ENCODE results near the gene FTO. TPM values are rescaled to one million over a fixed set of nuclear protein-coding genes. Genes with fewer than 3 reads are reported as not detected.

FTO gene
- total and polyA plus RNA-seq, 2 experiments from 2014 or later: 46.8 to 77.7 TPM

- TF ChIP-seq EZH2phosphoT487 (IDR thresholded peaks at IDR 0.05; ENCODE audit: low read depth, severe bottlenecking, unreplicated experiment) (no peak), EZH2 (IDR thresholded peaks at IDR 0.05; ENCODE audit: borderline replicate concordance) (no peak), CTCF (IDR thresholded peaks at IDR 0.05; ENCODE audit: poor library complexity) (no peak)
- WGBS (ENCODE audit: low lambda C conversion rate, missing lambda C conversion rate): 32% methylated on average over 2 of the region's 2 CpGs
- DNase-seq (ENCODE audit: low spot score): no peak
- Histone ChIP-seq H4K20me1 (ENCODE audit: insufficient read depth, poor library complexity, severe bottlenecking) (no peaks in the 10 kb centered on the region), H3K9me3 (ENCODE audit: low read depth) (no peaks in the 10 kb centered on the region), H2AFZ (no peak overlapping the region), H3K9me2 (replicated peaks; ENCODE audit: insufficient read depth) (no peaks in the 10 kb centered on the region), H3K4me3 (no peak overlapping the region), H3K4me1 (ENCODE audit: insufficient read depth) (peaks cover 22% of the 10 kb centered on the region), H3K27me3 (no peaks in the 10 kb centered on the region), H3K27ac (no peak overlapping the region), H3K36me3 (replicated peaks; ENCODE audit: insufficient read depth, low read depth) (no peaks in the 10 kb centered on the region), H3K4me2 (no peak overlapping the region), H3K79me2 (no peaks in the 10 kb centered on the region)
These were observed 191.5 kb downstream of the FTO start for GRCh38 chr16:53895433-53895832.

GRCh38 chr16:53895851-53896250, 191.9 kb downstream of the FTO start:
- no peak for DNase-seq (ENCODE audit: low spot score)
- no peak overlapping the region for H3K27ac ChIP-seq
- H3K4me3 ChIP-seq: no peak overlapping the region
- no peaks in the 10 kb centered on the region for H3K79me2 ChIP-seq
- no peaks in the 10 kb centered on the region for H3K9me2 ChIP-seq (replicated peaks; ENCODE audit: insufficient read depth)
- no peaks in the 10 kb centered on the region for H3K9me3 ChIP-seq (ENCODE audit: low read depth)
- no peaks in the 10 kb centered on the region for H3K27me3 ChIP-seq
- WGBS (ENCODE audit: low lambda C conversion rate, missing lambda C conversion rate): 99% methylated on average over 2 of the region's 2 CpGs
- no peak overlapping the region for H3K4me2 ChIP-seq
- peaks cover 22% of the 10 kb centered on the region for H3K4me1 ChIP-seq (ENCODE audit: insufficient read depth)
- no peak for TF ChIP-seq CTCF (IDR thresholded peaks at IDR 0.05; ENCODE audit: poor library complexity)
- TF ChIP-seq EZH2 (IDR thresholded peaks at IDR 0.05; ENCODE audit: borderline replicate concordance): no peak
- no peak for TF ChIP-seq EZH2phosphoT487 (IDR thresholded peaks at IDR 0.05; ENCODE audit: low read depth, severe bottlenecking, unreplicated experiment)
- no peaks in the 10 kb centered on the region for H3K36me3 ChIP-seq (replicated peaks; ENCODE audit: insufficient read depth, low read depth)
- no peaks in the 10 kb centered on the region for H4K20me1 ChIP-seq (ENCODE audit: insufficient read depth, poor library complexity, severe bottlenecking)
- H2AFZ ChIP-seq: no peak overlapping the region

DNA sequence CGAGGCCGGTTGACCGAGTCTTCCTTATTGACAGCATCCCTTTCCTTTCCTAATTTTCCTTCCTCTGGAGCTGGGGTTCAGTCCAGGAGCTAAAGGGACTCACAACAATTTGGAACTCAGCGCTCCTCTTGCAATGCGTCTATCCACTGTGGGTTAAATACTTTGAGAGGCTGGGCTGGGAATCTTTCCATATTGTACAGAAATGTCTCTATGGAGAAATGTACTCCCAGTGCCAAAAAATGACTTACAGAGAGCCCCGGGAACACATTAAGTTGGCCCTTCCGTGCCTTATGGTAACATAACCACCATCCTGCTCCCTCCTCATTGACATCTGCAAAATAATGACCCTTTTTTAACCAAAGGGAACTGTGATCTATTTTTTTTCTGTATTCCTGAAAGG, 192.8 kb downstream of the FTO start:
- H3K4me3 ChIP-seq: no peak overlapping the region
- H3K9me3 ChIP-seq (ENCODE audit: low read depth): no peaks in the 10 kb centered on the region
- no peak overlapping the region for H3K4me2 ChIP-seq
- no peaks in the 10 kb centered on the region for H3K9me2 ChIP-seq (replicated peaks; ENCODE audit: insufficient read depth)
- DNase-seq (ENCODE audit: low spot score): no peak
- H4K20me1 ChIP-seq (ENCODE audit: insufficient read depth, poor library complexity, severe bottlenecking): no peaks in the 10 kb centered on the region
- H2AFZ ChIP-seq: no peak overlapping the region
- TF ChIP-seq EZH2 (IDR thresholded peaks at IDR 0.05; ENCODE audit: borderline replicate concordance): no peak
- H3K27ac ChIP-seq: no peak overlapping the region
- H3K4me1 ChIP-seq (ENCODE audit: insufficient read depth): peaks cover 22% of the 10 kb centered on the region
- no peaks in the 10 kb centered on the region for H3K79me2 ChIP-seq
- H3K36me3 ChIP-seq (replicated peaks; ENCODE audit: insufficient read depth, low read depth): no peaks in the 10 kb centered on the region
- 89% methylated on average over 7 of the region's 7 CpGs for WGBS (ENCODE audit: low lambda C conversion rate, missing lambda C conversion rate)
- H3K27me3 ChIP-seq: no peaks in the 10 kb centered on the region

DNA sequence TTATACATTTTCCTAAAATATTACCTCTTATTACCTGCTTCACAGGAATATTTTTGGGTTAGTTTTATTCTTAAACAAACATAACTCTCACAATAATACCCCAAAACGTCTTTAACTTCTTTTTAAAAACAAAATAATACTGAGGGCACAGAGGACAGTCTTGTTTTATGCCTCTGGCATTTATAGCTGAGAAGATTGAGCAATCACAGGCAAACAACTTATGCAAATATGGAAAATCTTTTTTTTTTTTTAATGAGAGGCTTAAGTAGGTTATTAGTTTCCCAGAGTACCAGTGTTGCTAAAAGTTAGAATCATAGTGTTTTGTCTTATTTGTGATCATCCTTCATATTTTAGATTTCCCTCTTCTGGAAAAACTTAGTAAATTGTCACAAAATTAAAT, 195.0 kb downstream of the FTO start:
- 45% methylated on average over 1 of the region's 1 CpG for WGBS (ENCODE audit: low lambda C conversion rate, missing lambda C conversion rate)
- H3K9me3 ChIP-seq (ENCODE audit: low read depth): no peaks in the 10 kb centered on the region
- H3K4me1 ChIP-seq (ENCODE audit: insufficient read depth): peaks cover 8% of the 10 kb centered on the region

More for the DNA sequence above, 195.0 kb downstream of the FTO start:
- Histone ChIP-seq H3K36me3 (replicated peaks; ENCODE audit: insufficient read depth, low read depth) (no peaks in the 10 kb centered on the region), H3K4me3 (no peak overlapping the region), H3K27ac (peak overlapping the region; percentile 25), H3K27me3 (no peaks in the 10 kb centered on the region), H2AFZ (no peak overlapping the region), H4K20me1 (ENCODE audit: insufficient read depth, poor library complexity, severe bottlenecking) (no peaks in the 10 kb centered on the region), H3K9me2 (replicated peaks; ENCODE audit: insufficient read depth) (no peaks in the 10 kb centered on the region), H3K79me2 (no peaks in the 10 kb centered on the region), H3K4me2 (no peak overlapping the region)
- no peak for DNase-seq (ENCODE audit: low spot score)
- TF ChIP-seq CTCF (IDR thresholded peaks at IDR 0.05; ENCODE audit: poor library complexity): no peak
- TF ChIP-seq EZH2phosphoT487 (IDR thresholded peaks at IDR 0.05; ENCODE audit: low read depth, severe bottlenecking, unreplicated experiment): no peak
- TF ChIP-seq EZH2 (IDR thresholded peaks at IDR 0.05; ENCODE audit: borderline replicate concordance): no peak

Measured in hepatocyte (in vitro differentiated cells).